ENCODE results near the gene SIM2.

DNA sequence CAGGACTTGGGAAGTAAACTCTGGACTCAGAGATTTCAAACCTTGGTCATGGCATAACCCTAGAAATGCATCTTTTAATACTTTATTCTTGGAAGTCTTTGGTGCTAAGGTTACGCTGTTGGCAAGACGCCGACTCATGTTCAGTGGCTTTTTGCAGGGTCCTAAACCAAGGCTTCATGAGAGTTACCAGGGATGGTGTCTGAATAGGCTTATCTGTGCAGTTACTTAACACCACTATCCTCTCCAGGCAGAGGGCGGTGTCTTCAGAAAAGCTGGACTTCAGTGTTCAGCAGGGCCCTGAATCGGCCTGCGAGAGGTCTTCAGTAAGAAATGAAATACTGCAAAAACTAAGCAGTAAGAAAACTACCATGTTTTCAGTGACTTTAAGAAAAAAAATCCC lies 58.3 kb downstream of the SIM2 start:
- TF ChIP-seq, protein P1, sequence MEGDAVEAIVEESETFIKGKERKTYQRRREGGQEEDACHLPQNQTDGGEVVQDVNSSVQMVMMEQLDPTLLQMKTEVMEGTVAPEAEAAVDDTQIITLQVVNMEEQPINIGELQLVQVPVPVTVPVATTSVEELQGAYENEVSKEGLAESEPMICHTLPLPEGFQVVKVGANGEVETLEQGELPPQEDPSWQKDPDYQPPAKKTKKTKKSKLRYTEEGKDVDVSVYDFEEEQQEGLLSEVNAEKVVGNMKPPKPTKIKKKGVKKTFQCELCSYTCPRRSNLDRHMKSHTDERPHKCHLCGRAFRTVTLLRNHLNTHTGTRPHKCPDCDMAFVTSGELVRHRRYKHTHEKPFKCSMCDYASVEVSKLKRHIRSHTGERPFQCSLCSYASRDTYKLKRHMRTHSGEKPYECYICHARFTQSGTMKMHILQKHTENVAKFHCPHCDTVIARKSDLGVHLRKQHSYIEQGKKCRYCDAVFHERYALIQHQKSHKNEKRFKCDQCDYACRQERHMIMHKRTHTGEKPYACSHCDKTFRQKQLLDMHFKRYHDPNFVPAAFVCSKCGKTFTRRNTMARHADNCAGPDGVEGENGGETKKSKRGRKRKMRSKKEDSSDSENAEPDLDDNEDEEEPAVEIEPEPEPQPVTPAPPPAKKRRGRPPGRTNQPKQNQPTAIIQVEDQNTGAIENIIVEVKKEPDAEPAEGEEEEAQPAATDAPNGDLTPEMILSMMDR (IDR thresholded peaks at IDR 0.05; ENCODE audit: poor library complexity, severe bottlenecking): no peak
- no peak for TF ChIP-seq SMC3 (conservative IDR thresholded peaks at IDR 0.05; ENCODE audit: poor library complexity)
- no peak for TF ChIP-seq EZH2 (IDR thresholded peaks at IDR 0.05; ENCODE audit: borderline replicate concordance, insufficient read depth, low read length, poor library complexity, severe bottlenecking)
- TF ChIP-seq, protein P2, sequence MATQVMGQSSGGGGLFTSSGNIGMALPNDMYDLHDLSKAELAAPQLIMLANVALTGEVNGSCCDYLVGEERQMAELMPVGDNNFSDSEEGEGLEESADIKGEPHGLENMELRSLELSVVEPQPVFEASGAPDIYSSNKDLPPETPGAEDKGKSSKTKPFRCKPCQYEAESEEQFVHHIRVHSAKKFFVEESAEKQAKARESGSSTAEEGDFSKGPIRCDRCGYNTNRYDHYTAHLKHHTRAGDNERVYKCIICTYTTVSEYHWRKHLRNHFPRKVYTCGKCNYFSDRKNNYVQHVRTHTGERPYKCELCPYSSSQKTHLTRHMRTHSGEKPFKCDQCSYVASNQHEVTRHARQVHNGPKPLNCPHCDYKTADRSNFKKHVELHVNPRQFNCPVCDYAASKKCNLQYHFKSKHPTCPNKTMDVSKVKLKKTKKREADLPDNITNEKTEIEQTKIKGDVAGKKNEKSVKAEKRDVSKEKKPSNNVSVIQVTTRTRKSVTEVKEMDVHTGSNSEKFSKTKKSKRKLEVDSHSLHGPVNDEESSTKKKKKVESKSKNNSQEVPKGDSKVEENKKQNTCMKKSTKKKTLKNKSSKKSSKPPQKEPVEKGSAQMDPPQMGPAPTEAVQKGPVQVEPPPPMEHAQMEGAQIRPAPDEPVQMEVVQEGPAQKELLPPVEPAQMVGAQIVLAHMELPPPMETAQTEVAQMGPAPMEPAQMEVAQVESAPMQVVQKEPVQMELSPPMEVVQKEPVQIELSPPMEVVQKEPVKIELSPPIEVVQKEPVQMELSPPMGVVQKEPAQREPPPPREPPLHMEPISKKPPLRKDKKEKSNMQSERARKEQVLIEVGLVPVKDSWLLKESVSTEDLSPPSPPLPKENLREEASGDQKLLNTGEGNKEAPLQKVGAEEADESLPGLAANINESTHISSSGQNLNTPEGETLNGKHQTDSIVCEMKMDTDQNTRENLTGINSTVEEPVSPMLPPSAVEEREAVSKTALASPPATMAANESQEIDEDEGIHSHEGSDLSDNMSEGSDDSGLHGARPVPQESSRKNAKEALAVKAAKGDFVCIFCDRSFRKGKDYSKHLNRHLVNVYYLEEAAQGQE (IDR thresholded peaks at IDR 0.05; ENCODE audit: borderline replicate concordance): no peak
- TF ChIP-seq EP300 (conservative IDR thresholded peaks at IDR 0.05; ENCODE audit: poor library complexity, severe bottlenecking): no peak
- no peak for TF ChIP-seq POLR2AphosphoS5 (IDR thresholded peaks at IDR 0.05)
